ENCODE measurements around the gene ADGRL2. TPM values are rescaled to one million over a fixed set of nuclear protein-coding genes. Genes with fewer than 3 reads are reported as not detected.

ADGRL2 gene
- total RNA-seq, 3 donors from 2014 or later: 59.6 to 78.0 (median 74.7) TPM

DNA sequence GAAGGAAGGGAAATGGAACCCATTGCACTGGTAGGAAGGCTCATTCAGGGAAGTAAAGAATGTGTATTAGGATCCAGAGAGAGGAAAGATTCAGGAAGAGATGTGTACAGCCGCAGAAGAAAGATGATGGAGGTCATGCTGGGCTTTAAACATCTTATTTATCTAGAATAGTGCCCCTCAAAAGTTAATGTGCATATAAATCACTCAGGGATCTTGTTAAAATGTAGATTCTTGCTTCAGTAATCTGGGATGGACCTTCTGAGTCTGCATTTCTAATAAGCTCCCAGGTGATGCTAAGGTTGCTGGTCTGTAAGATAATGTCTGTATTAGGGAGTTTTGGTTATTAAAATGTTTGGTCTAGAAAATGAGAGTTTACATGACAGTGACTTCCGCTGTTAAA lies 46.3 kb downstream of the ADGRL2 start:
- Histone ChIP-seq H3K27ac (no peak overlapping the region), H3K4me3 (no peak overlapping the region), H3K36me3 (no peaks in the 10 kb centered on the region), H3K27me3 (no peaks in the 10 kb centered on the region), H3K9me3 (no peaks in the 10 kb centered on the region), H3K4me1 (no peaks in the 10 kb centered on the region)
- no peak for DNase-seq (ENCODE audit: low spot score in 2 of 2)
- TF ChIP-seq POLR2A (IDR thresholded peaks at IDR 0.05) (no peak), POLR2AphosphoS5 (IDR thresholded peaks at IDR 0.05) (no peak)
- intact Hi-C loops (cut with DNase I; ENCODE audit: low total_unique reads): no loop called here

DNA sequence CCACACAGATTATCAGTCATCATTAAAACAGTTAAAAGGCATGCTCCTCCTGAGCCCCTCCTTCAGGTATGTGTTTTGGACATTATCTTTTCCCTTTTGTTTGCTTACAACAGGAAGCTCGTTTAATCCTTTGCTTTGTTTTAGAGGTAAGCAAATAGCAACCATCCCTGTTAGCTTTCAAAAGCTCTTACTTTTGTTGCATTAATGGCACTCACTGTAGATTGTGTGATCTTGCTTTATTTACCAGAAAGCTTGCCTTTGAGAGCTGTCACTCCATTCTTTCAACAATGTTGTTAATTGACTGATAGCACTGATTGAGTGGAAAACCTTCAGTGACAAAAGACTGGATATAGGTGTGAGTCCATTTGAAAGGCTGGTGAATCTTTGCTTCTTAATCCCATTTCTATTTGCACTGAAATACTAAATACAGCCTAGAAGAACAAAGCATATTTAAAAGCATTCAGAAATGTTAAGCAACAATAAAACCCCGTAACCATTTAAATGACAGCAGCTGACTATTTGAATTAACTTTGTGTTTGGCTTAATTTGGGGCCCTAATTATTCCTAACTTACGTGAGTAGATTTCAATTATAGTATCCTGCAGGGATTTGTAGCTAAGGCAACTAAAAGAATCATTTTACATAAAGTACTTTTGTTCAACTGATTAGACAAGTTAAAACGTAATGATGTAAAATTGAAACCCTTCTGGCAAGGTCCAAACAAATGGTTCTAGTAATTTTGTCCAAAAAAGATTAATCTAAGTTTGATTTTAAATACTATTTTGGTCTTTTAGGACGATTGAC lies 48.3 kb downstream of the ADGRL2 start:
- Histone ChIP-seq H3K4me1 (no peaks in the 10 kb centered on the region), H3K27me3 (no peaks in the 10 kb centered on the region), H3K36me3 (no peaks in the 10 kb centered on the region), H3K27ac (no peak overlapping the region), H3K9me3 (no peaks in the 10 kb centered on the region), H3K4me3 (no peak overlapping the region)
- intact Hi-C loops (cut with DNase I; ENCODE audit: low total_unique reads): no loop called here
- DNase-seq (ENCODE audit: low spot score in 2 of 2): no peak
- TF ChIP-seq, protein P1, sequence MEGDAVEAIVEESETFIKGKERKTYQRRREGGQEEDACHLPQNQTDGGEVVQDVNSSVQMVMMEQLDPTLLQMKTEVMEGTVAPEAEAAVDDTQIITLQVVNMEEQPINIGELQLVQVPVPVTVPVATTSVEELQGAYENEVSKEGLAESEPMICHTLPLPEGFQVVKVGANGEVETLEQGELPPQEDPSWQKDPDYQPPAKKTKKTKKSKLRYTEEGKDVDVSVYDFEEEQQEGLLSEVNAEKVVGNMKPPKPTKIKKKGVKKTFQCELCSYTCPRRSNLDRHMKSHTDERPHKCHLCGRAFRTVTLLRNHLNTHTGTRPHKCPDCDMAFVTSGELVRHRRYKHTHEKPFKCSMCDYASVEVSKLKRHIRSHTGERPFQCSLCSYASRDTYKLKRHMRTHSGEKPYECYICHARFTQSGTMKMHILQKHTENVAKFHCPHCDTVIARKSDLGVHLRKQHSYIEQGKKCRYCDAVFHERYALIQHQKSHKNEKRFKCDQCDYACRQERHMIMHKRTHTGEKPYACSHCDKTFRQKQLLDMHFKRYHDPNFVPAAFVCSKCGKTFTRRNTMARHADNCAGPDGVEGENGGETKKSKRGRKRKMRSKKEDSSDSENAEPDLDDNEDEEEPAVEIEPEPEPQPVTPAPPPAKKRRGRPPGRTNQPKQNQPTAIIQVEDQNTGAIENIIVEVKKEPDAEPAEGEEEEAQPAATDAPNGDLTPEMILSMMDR (IDR thresholded peaks at IDR 0.05): no peak
- TF ChIP-seq POLR2AphosphoS5 (IDR thresholded peaks at IDR 0.05): no peak
- TF ChIP-seq POLR2A (IDR thresholded peaks at IDR 0.05): no peak

DNA sequence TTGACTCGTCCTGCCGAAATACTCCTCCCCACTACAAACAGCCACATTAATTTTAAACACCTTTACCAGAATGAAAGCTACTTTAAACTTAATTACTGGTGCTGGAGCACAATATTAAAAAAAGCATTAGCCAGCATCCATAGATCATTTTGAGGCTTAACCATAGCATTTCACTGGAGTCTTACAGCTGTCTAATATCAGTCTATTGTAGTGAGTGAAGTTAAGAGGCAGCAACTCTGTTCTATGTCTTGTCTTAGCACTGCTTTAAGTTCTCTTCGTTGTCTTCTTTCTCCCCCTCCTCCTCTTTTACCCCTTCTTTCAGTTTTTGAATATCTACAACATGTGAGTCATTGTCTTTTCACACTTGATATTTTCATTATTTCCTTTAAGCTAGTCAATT lies 49.3 kb downstream of the ADGRL2 start:
- H3K27ac ChIP-seq: no peak overlapping the region
- TF ChIP-seq, protein P1 (IDR thresholded peaks at IDR 0.05): no peak
- TF ChIP-seq POLR2AphosphoS5 (IDR thresholded peaks at IDR 0.05): no peak
- TF ChIP-seq POLR2A (IDR thresholded peaks at IDR 0.05): no peak
- no peaks in the 10 kb centered on the region for H3K4me1 ChIP-seq
- no peaks in the 10 kb centered on the region for H3K27me3 ChIP-seq
- intact Hi-C loops (cut with DNase I; ENCODE audit: low total_unique reads): loop anchor here (5.0 kb wide), 1 partner anchor 413 kb away; no protein-coding TSS in a partner anchor
- H3K4me3 ChIP-seq: no peak overlapping the region
- no peaks in the 10 kb centered on the region for H3K36me3 ChIP-seq
- H3K9me3 ChIP-seq: no peaks in the 10 kb centered on the region
- DNase-seq (ENCODE audit: low spot score in 2 of 2): no peak

DNA sequence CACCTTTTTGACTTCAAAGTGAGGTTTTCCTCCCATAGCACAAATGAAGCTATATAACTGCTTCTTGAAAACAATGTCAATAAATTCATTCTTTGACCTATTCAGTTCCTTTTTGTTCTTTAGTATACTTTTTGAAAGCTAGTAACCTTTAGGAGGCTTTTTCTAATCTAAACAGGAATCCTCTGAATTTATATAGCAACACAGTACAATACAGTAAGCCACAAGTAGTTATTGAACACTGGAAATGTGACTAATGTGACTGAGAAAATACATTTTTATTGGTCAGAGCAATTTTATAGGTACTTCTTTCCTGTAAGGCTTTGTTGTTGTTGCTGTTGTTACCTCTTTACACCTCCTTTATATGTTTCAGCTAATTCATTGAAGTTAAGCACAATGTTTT lies 49.8 kb downstream of the ADGRL2 start:
- DNase-seq (ENCODE audit: low spot score in 2 of 2): no peak
- TF ChIP-seq, protein P1 (IDR thresholded peaks at IDR 0.05): no peak
- TF ChIP-seq POLR2AphosphoS5 (IDR thresholded peaks at IDR 0.05): no peak
- no peak for TF ChIP-seq POLR2A (IDR thresholded peaks at IDR 0.05)
- intact Hi-C loops (cut with DNase I; ENCODE audit: low total_unique reads): loop anchor here (5.0 kb wide), 1 partner anchor 413 kb away; no protein-coding TSS in a partner anchor
- no peaks in the 10 kb centered on the region for H3K27me3 ChIP-seq
- no peak overlapping the region for H3K4me3 ChIP-seq
- no peaks in the 10 kb centered on the region for H3K9me3 ChIP-seq
- no peak overlapping the region for H3K27ac ChIP-seq
- H3K36me3 ChIP-seq: no peaks in the 10 kb centered on the region
- H3K4me1 ChIP-seq: no peaks in the 10 kb centered on the region

DNA sequence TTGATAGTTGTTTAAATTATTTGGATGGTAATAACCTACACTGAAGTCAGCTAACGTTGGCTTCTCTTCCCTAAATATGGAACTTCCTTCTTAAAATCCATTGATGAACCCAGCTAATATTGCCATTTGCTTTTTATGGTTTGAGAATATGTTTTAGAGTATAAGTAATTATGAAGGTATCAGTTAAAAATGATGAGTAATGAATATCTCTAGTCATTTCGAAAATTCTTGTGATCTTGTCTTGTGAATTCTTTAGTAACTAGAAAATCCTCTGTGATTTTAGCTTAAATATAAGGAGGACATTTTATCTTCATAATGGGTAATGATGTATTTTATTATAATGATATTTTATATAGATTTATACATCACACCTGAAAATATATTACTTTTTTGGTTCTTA lies 50.5 kb downstream of the ADGRL2 start:
- Histone ChIP-seq H3K4me1 (no peaks in the 10 kb centered on the region), H3K36me3 (no peaks in the 10 kb centered on the region), H3K9me3 (no peaks in the 10 kb centered on the region), H3K27ac (no peak overlapping the region), H3K27me3 (no peaks in the 10 kb centered on the region), H3K4me3 (no peak overlapping the region)
- no peak for DNase-seq (ENCODE audit: low spot score in 2 of 2)
- intact Hi-C loops (cut with DNase I; ENCODE audit: low total_unique reads): loop anchor here (5.0 kb wide), 1 partner anchor 414 kb away; no protein-coding TSS in a partner anchor
- TF ChIP-seq POLR2AphosphoS5 (IDR thresholded peaks at IDR 0.05) (no peak), POLR2A (IDR thresholded peaks at IDR 0.05) (no peak)
- TF ChIP-seq, protein P1 (IDR thresholded peaks at IDR 0.05): no peak
